Cardiac muscle cell (in vitro differentiated cells and primary cell): ENCODE data around the gene ASPHD2. TPM values are rescaled to one million over a fixed set of nuclear protein-coding genes. Genes with fewer than 3 reads are reported as not detected.
A peak's percentile ranks its signal among the peaks of the same experiment; 100 is the strongest.

Experiments
- DNase-seq, 2 donors: peaks; one replicate each; pipeline versions ENCODE4 v3.0.0 to v3.0.0-alpha.2; 2010 to 2017; ENCODE audit warnings: low read depth in 1 of 2, low spot score in 1 of 2
- H3K27ac ChIP-seq: fragments of 200-600 bp; sonication (generic); 2 replicates; pipeline ENCODE4 v1.5.1; 2016
- H3K27me3 ChIP-seq: fragments of 200-600 bp; sonication (generic); 2 replicates; pipeline ENCODE4 v1.6.0; 2016; ENCODE audit warnings: control low read depth
- H3K36me3 ChIP-seq: fragments of 200-600 bp; sonication (generic); 2 replicates; pipeline ENCODE4 v1.5.1; 2016; ENCODE audit warnings: control low read depth
- H3K4me1 ChIP-seq: fragments of 200-600 bp; sonication (generic); 2 replicates; pipeline ENCODE4 v1.8.1; 2017; ENCODE audit warnings: low read depth, mild to moderate bottlenecking, mixed run types
- H3K4me3 ChIP-seq: fragments of 200-600 bp; sonication (generic); 2 replicates; pipeline ENCODE4 v1.5.1; 2016; ENCODE audit warnings: mild to moderate bottlenecking
- H3K9me3 ChIP-seq: fragments of 200-600 bp; sonication (generic); 2 replicates; pipeline ENCODE4 v1.5.1; 2017; ENCODE audit warnings: low read depth, mild to moderate bottlenecking, control low read depth
- polyA plus RNA-seq: library from polyadenylated mRNA; unstranded; fragments of >200 nt; fragmentation: Nextera tagmentation; extraction: Ambion mirVana; gene quantifications from 2 replicates; pipeline ENCODE4 v1.2.1, GENCODE V29; 2016
- total RNA-seq: library from RNA; depleted of rRNA; stranded (reverse); fragments of >200 nt; gene quantifications from 2 replicates; pipeline ENCODE4 v1.2.3, GENCODE V29; 2016
- TF ChIP-seq, protein P1 (sequence below): IDR thresholded peaks from 2 replicates; pipeline ENCODE4 v1.5.1; 2012; ENCODE audit warnings: low read depth, mild to moderate bottlenecking, low read length

ASPHD2 gene
- total and polyA plus RNA-seq, 2 experiments from 2014 or later, result 1.8 to 2.0 TPM

DNA sequence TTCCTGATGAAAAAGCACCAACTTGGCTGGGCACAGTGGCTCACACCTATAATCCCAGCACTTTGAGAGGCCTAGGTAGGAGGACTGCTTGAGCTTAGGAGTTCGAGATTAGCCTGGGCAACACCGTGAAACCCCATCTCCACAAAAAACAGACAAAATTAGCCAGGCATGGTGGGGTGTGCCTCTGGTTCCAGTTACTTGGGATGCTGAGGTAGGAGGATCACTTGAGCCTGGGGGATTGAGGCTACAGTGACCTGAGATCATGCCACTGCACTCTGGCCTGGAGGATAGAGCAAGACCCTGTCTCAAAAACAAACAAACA lies 51.5 kb downstream of the ASPHD2 start:
- no peak overlapping the region for H3K4me3 ChIP-seq
- H3K36me3 ChIP-seq, result peaks cover 13% of the 10 kb centered on the region
- H3K27ac ChIP-seq, result no peak overlapping the region
- peaks cover 17% of the 10 kb centered on the region for H3K4me1 ChIP-seq
- H3K27me3 ChIP-seq, result no peaks in the 10 kb centered on the region
- H3K9me3 ChIP-seq, result no peaks in the 10 kb centered on the region
- no peak for DNase-seq
- TF ChIP-seq, protein P1, sequence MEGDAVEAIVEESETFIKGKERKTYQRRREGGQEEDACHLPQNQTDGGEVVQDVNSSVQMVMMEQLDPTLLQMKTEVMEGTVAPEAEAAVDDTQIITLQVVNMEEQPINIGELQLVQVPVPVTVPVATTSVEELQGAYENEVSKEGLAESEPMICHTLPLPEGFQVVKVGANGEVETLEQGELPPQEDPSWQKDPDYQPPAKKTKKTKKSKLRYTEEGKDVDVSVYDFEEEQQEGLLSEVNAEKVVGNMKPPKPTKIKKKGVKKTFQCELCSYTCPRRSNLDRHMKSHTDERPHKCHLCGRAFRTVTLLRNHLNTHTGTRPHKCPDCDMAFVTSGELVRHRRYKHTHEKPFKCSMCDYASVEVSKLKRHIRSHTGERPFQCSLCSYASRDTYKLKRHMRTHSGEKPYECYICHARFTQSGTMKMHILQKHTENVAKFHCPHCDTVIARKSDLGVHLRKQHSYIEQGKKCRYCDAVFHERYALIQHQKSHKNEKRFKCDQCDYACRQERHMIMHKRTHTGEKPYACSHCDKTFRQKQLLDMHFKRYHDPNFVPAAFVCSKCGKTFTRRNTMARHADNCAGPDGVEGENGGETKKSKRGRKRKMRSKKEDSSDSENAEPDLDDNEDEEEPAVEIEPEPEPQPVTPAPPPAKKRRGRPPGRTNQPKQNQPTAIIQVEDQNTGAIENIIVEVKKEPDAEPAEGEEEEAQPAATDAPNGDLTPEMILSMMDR, result no peak

DNA sequence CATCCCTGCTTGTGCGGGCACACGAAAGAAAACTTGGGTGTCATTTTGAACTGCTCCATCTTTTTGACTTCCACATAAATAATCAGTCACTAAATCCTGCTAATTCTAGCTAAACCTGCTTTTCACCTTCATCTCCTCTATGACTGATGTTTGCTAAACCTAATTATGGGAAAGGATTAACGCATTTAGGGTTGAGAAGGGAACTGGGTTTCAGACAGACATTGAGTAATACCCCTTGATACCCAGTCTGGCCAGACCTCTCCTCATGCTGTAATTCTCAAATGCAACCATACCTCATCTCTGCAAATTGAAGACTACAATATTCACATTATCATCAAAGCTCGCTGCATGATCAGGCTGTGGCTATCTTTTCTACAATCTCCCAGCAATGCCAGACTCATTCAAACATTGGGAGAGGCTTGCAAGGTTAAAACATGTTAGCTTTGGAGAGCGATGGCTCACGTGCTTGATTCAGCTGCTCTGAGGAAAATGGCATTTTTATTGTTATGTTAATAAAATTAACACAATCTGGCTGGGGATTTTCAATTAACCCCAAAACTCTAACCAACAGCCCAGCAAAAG lies 52.1 kb downstream of the ASPHD2 start:
- Histone ChIP-seq H3K9me3 (no peaks in the 10 kb centered on the region), H3K27me3 (no peaks in the 10 kb centered on the region), H3K4me1 (peaks cover 17% of the 10 kb centered on the region), H3K36me3 (peaks cover 9% of the 10 kb centered on the region), H3K27ac (no peak overlapping the region), H3K4me3 (no peak overlapping the region)
- TF ChIP-seq, protein P1, result no peak
- DNase-seq, result no peak

- H3K9me3 ChIP-seq, result no peaks in the 10 kb centered on the region
- no peaks in the 10 kb centered on the region for H3K27me3 ChIP-seq
- H3K36me3 ChIP-seq, result peaks cover 8% of the 10 kb centered on the region
- no peak overlapping the region for H3K4me3 ChIP-seq
- no peak for DNase-seq
- TF ChIP-seq, protein P1, result no peak
- peaks cover 17% of the 10 kb centered on the region for H3K4me1 ChIP-seq
- H3K27ac ChIP-seq, result no peak overlapping the region
These were observed 52.6 kb downstream of the ASPHD2 start for GRCh38 chr22:26481694-26482093.

GRCh38 chr22:26482161-26482560 lies 53.1 kb downstream of the ASPHD2 start:
- TF ChIP-seq, protein P1, result no peak
- Histone ChIP-seq H3K4me1 (peaks cover 17% of the 10 kb centered on the region), H3K27me3 (no peaks in the 10 kb centered on the region), H3K27ac (no peak overlapping the region), H3K4me3 (no peak overlapping the region), H3K9me3 (no peaks in the 10 kb centered on the region), H3K36me3 (peaks cover 6% of the 10 kb centered on the region)
- no peak for DNase-seq

DNA sequence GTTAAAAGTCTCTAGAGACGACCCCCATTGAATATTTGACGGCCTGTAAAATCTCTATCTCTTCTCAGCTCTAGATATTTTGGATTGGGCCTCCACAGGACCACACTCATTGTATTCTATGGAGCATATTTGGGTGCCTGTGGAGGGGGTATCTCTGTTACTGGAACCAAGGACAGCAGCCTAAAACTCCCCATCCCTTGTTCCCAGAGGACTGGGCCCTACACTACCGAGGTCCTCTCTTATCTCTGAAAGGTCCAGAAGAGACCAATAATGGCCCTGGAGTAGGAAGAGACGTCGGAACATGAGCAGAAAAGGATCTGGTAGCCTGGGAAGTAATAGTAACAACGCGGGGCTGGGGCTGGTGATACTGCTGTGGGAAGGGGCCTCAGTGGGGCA lies 54.0 kb downstream of the ASPHD2 start:
- no peak for DNase-seq
- TF ChIP-seq, protein P1, result no peak
- Histone ChIP-seq H3K27ac (peak overlapping the region; percentile 96), H3K9me3 (no peaks in the 10 kb centered on the region), H3K27me3 (no peaks in the 10 kb centered on the region), H3K36me3 (peaks cover 4% of the 10 kb centered on the region), H3K4me3 (peak overlapping the region; percentile 87), H3K4me1 (peaks cover 17% of the 10 kb centered on the region)
